ENCODE data around the gene SMIM32. TPM values are rescaled to one million over a fixed set of nuclear protein-coding genes. Genes with fewer than 3 reads are reported as not detected.

Gene SMIM32
- total and polyA plus RNA-seq, 12 donors, result not detected

DNA sequence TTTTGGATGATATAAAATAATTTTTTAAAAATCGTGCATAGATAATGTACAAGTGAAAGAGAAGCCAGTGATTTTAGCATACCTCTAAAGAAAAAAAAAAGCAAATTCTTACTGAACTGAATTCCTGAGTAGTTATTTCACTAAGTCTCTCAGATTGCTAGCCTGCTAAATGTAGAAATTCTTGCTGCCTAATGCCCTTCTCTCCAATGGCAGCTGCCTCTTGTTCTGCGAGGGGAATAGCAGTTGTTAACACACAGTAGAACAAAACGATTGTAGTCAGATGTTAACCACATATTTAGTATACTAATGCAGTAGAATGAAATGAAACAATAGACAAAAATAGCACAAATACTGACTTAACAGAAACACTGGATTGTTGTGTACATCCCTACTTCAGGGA, 33.5 kb downstream of the SMIM32 start:
- no peak for TF ChIP-seq POLR2A (IDR thresholded peaks at IDR 0.05)
- TF ChIP-seq, protein P1, sequence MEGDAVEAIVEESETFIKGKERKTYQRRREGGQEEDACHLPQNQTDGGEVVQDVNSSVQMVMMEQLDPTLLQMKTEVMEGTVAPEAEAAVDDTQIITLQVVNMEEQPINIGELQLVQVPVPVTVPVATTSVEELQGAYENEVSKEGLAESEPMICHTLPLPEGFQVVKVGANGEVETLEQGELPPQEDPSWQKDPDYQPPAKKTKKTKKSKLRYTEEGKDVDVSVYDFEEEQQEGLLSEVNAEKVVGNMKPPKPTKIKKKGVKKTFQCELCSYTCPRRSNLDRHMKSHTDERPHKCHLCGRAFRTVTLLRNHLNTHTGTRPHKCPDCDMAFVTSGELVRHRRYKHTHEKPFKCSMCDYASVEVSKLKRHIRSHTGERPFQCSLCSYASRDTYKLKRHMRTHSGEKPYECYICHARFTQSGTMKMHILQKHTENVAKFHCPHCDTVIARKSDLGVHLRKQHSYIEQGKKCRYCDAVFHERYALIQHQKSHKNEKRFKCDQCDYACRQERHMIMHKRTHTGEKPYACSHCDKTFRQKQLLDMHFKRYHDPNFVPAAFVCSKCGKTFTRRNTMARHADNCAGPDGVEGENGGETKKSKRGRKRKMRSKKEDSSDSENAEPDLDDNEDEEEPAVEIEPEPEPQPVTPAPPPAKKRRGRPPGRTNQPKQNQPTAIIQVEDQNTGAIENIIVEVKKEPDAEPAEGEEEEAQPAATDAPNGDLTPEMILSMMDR (IDR thresholded peaks at IDR 0.05), result no peak
- Histone ChIP-seq H3K4me3 (no peak overlapping the region), H3K9me3 (replicated peaks in 1 of 3) (no peaks in the 10 kb centered on the region), H3K27me3 (no peaks in the 10 kb centered on the region), H3K4me1 (replicated peaks in 1 of 2) (peaks cover 0 to 6% of the 10 kb centered on the region in 2 donors), H3K27ac (no peak overlapping the region), H3K36me3 (replicated peaks in 1 of 2) (peaks cover 0 to 28% of the 10 kb centered on the region in 2 donors)
- intact Hi-C loops (cut with DNase I), result no loop called here
- 69 to 84% (median 78%) methylated on average over 3 of the region's 3 CpGs for WGBS, 4 donors
- DNase-seq, result no peak

DNA sequence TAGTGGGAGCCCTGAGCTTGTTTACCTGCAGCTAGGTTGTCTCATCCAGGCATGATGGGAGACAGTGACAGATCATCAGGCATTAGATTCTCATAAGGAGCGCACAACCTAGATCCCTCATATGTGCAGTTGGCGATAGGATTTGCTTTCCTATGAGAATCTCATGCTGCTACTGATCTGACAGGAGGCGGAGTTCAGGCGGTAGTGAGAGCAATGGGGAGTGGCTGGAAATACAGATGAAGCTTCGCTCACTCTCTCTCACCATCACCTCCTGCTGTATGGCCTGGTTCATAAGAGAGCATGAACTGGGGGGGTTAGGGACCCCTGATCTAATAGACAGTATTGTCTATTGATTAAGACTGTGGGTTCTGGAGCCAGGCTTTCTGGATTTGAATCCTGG, 35.4 kb downstream of the SMIM32 start:
- no peaks in the 10 kb centered on the region for H3K27me3 ChIP-seq
- no peak for TF ChIP-seq POLR2A (IDR thresholded peaks at IDR 0.05)
- TF ChIP-seq, protein P1 (IDR thresholded peaks at IDR 0.05), result no peak
- peaks cover 0 to 6% of the 10 kb centered on the region in 2 donors for H3K4me1 ChIP-seq (replicated peaks in 1 of 2)
- no peaks in the 10 kb centered on the region for H3K9me3 ChIP-seq (replicated peaks in 1 of 3)
- no peak for DNase-seq
- no peak overlapping the region for H3K27ac ChIP-seq
- H3K36me3 ChIP-seq (replicated peaks in 1 of 2), result peaks cover 0 to 27% of the 10 kb centered on the region in 2 donors
- no peak overlapping the region for H3K4me3 ChIP-seq
- 94 to 98% (median 97%) methylated on average over 5 of the region's 5 CpGs for WGBS, 4 donors
- intact Hi-C loops (cut with DNase I), result no loop called here

DNA sequence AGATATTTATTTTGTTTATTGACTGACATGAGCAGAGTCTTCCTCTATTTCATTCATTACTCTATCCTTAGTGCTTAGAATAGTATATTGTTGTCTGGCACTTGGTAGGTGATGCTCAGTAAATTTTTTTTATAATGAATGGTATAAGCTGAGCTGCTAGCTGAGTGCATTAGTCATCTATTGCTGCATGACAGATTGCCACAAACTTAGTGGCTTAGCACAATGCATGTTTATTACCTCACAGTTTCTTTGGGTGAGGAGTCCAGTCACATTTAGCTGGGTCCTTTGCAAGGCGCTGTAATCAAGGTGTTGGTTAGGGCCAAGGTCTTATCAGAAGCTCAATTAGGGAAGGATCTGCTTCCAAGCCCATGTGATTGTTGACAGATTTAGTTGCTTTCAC, 37.2 kb downstream of the SMIM32 start:
- DNase-seq, result no peak
- 92 to 100% (median 98%) methylated on average over 1 of the region's 1 CpG for WGBS, 4 donors
- intact Hi-C loops (cut with DNase I), result no loop called here
- no peak overlapping the region for H3K27ac ChIP-seq
- H3K9me3 ChIP-seq (replicated peaks in 1 of 3), result no peaks in the 10 kb centered on the region
- H3K4me1 ChIP-seq (replicated peaks in 1 of 2), result peaks cover 0 to 6% of the 10 kb centered on the region in 2 donors
- TF ChIP-seq, protein P1 (IDR thresholded peaks at IDR 0.05), result no peak
- TF ChIP-seq POLR2A (IDR thresholded peaks at IDR 0.05), result no peak
- H3K4me3 ChIP-seq, result no peak overlapping the region
- H3K27me3 ChIP-seq, result no peaks in the 10 kb centered on the region
- H3K36me3 ChIP-seq (replicated peaks in 1 of 2), result peaks cover 0 to 27% of the 10 kb centered on the region in 2 donors

DNA sequence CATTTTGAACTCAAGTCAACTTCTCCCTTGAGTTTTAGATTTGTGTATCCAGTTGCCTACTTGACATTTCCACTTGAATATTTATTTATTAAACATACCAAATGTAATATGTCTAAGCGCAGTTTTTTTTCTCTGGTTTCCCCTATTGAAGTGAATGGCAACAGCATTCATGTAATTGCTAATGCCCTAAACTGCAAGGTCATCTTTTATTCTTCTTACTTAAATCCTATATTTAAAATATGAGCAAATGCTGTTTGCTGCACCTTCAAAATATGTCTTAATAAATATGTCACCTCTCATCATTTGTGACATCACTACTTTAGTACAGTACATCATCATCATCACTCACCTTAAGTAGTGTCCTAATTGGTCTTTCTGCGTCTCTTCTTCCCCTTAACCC, 37.9 kb downstream of the SMIM32 start:
- H3K36me3 ChIP-seq (replicated peaks in 1 of 2), result peaks cover 0 to 27% of the 10 kb centered on the region in 2 donors
- H3K9me3 ChIP-seq (replicated peaks in 1 of 3), result no peaks in the 10 kb centered on the region
- H3K4me1 ChIP-seq (replicated peaks in 1 of 2), result peaks cover 0 to 10% of the 10 kb centered on the region in 2 donors
- DNase-seq, result no peak
- no peak overlapping the region for H3K4me3 ChIP-seq
- intact Hi-C loops (cut with DNase I), result no loop called here
- no peak overlapping the region for H3K27ac ChIP-seq
- TF ChIP-seq, protein P1 (IDR thresholded peaks at IDR 0.05), result no peak
- no peak for TF ChIP-seq POLR2A (IDR thresholded peaks at IDR 0.05)
- H3K27me3 ChIP-seq, result no peaks in the 10 kb centered on the region
- WGBS, 4 donors, result 94 to 98% (median 96%) methylated on average over 2 of the region's 2 CpGs

Data from adrenal gland (tissue), 12 donors.